ENCODE data around the gene PGP. TPM values are rescaled to one million over a fixed set of nuclear protein-coding genes. Genes with fewer than 3 reads are reported as not detected.
A peak's percentile ranks its signal among the peaks of the same experiment; 100 is the strongest.

Gene PGP
- total RNA-seq, 1 donor from 2014 or later: 16.8 TPM

- Mint-ChIP-seq H3K27ac (no peak within 1 kb of the TSS), H3K27me3 (ENCODE audit: low read depth) (peaks cover 46% of the 10 kb centered on the region), H3K9me3 (no peaks in the 10 kb centered on the region), H3K4me1 (peaks cover 10% of the 10 kb centered on the region), H3K4me3 (peak within 1 kb of the TSS; percentile 61), H3K36me3 (no peaks in the 10 kb centered on the region)
- no peak for DNase-seq (ENCODE audit: low spot score in 2 of 2, unreplicated experiment in 2 of 2)
- no peak for TF ChIP-seq CTCF (IDR thresholded peaks at IDR 0.05; ENCODE audit: unreplicated experiment)
Measured at GRCh38 chr16:2196162-2196980, 18.3 kb downstream of the PGP start, which contains the start of gene CASKIN1. Gene CASKIN1, minus strand, starts transcription at chr16:2196605. Its CDS starts 173 bp downstream, at chr16:2196432.

GRCh38 chr16:2195322-2196161 lies 19.1 kb downstream of the PGP start:
- TF ChIP-seq CTCF (IDR thresholded peaks at IDR 0.05; ENCODE audit: unreplicated experiment): no peak
- DNase-seq (ENCODE audit: low spot score in 2 of 2, unreplicated experiment in 2 of 2): no peak
- H3K4me3 Mint-ChIP-seq: peak overlapping the region; percentile 61

GRCh38 chr16:2194852-2195321 lies 19.8 kb downstream of the PGP start:
- DNase-seq (ENCODE audit: low spot score in 2 of 2, unreplicated experiment in 2 of 2): no peak
- H3K27ac Mint-ChIP-seq: no peak overlapping the region
- peaks cover 10% of the 10 kb centered on the region for H3K4me1 Mint-ChIP-seq
- H3K9me3 Mint-ChIP-seq: no peaks in the 10 kb centered on the region
- TF ChIP-seq CTCF (IDR thresholded peaks at IDR 0.05; ENCODE audit: unreplicated experiment): no peak
- H3K36me3 Mint-ChIP-seq: no peaks in the 10 kb centered on the region
- peak overlapping the region; percentile 61 for H3K4me3 Mint-ChIP-seq
- H3K27me3 Mint-ChIP-seq (ENCODE audit: low read depth): peaks cover 36% of the 10 kb centered on the region

More at GRCh38 chr16:2195322-2196161, 19.1 kb downstream of the PGP start:
- Mint-ChIP-seq H3K36me3 (no peaks in the 10 kb centered on the region), H3K27me3 (ENCODE audit: low read depth) (peaks cover 43% of the 10 kb centered on the region), H3K27ac (no peak overlapping the region), H3K4me1 (peaks cover 10% of the 10 kb centered on the region), H3K9me3 (no peaks in the 10 kb centered on the region)

GRCh38 chr16:2194166-2194834 lies 20.3 kb downstream of the PGP start:
- Mint-ChIP-seq H3K27me3 (ENCODE audit: low read depth) (peaks cover 33% of the 10 kb centered on the region), H3K36me3 (no peaks in the 10 kb centered on the region), H3K9me3 (no peaks in the 10 kb centered on the region), H3K4me1 (peaks cover 10% of the 10 kb centered on the region), H3K27ac (no peak overlapping the region), H3K4me3 (peak overlapping the region; percentile 61)
- no peak for TF ChIP-seq CTCF (IDR thresholded peaks at IDR 0.05; ENCODE audit: unreplicated experiment)
- no peak for DNase-seq (ENCODE audit: low spot score in 2 of 2, unreplicated experiment in 2 of 2)

- Mint-ChIP-seq H3K36me3 (no peaks in the 10 kb centered on the region), H3K27ac (no peak overlapping the region), H3K27me3 (ENCODE audit: low read depth) (peaks cover 10% of the 10 kb centered on the region), H3K9me3 (no peaks in the 10 kb centered on the region), H3K4me1 (peaks cover 10% of the 10 kb centered on the region), H3K4me3 (no peak overlapping the region)
- DNase-seq (ENCODE audit: low spot score in 2 of 2, unreplicated experiment in 2 of 2): no peak
- no peak for TF ChIP-seq CTCF (IDR thresholded peaks at IDR 0.05; ENCODE audit: unreplicated experiment)
Measured at GRCh38 chr16:2191446-2191706, 23.3 kb downstream of the PGP start.

Data from mesothelial cell of epicardium (in vitro differentiated cells).